Measurements from ENCODE around the gene CPNE4. TPM values are rescaled to one million over a fixed set of nuclear protein-coding genes. Genes with fewer than 3 reads are reported as not detected.

CPNE4 gene
- total RNA-seq, 1 experiment from 2014 or later: 1.9 TPM

- no peaks in the 10 kb centered on the region for H3K4me1 Mint-ChIP-seq
- H3K27ac ChIP-seq (ENCODE audit: insufficient read length, low read depth, low read length): no peak overlapping the region
- no peak overlapping the region for H3K18ac ChIP-seq (ENCODE audit: insufficient read length, low read depth, low read length)
- H3K23me2 ChIP-seq (ENCODE audit: insufficient read length, low read depth, low read length, poor library complexity, severe bottlenecking): no peaks in the 10 kb centered on the region
- WGBS (ENCODE audit: extremely low coverage, insufficient read length, low lambda C conversion rate): no CpG with 5 or more reads among the region's 1 CpG
- no peaks in the 10 kb centered on the region for H3K79me1 ChIP-seq (ENCODE audit: insufficient read depth, low read depth, low read length, poor library complexity, severe bottlenecking)
- no peak overlapping the region for H2BK5ac ChIP-seq (ENCODE audit: insufficient read length, low read length)
- no peak overlapping the region for H3K14ac ChIP-seq (ENCODE audit: insufficient read depth, low read length)
- H3K9me3 Mint-ChIP-seq: no peaks in the 10 kb centered on the region; a peak in 1 of 5 replicates
- no peak overlapping the region for H4K91ac ChIP-seq (ENCODE audit: insufficient read length, low read depth, low read length)
- no peak overlapping the region for H3K27ac Mint-ChIP-seq
- H3K9ac ChIP-seq (ENCODE audit: extremely low read depth, insufficient read length, low read length): no peak overlapping the region
- H3T11ph ChIP-seq (ENCODE audit: low read length): no peak overlapping the region
- H3K4me1 ChIP-seq (ENCODE audit: insufficient read depth, low read length): no peaks in the 10 kb centered on the region
- H3K56ac ChIP-seq (ENCODE audit: insufficient read length, low read depth, low read length): no peak overlapping the region
- TF ChIP-seq CTCF (conservative IDR thresholded peaks at IDR 0.05): no peak
- no peak overlapping the region for H2BK15ac ChIP-seq (ENCODE audit: low read depth, low read length)
- H3K4ac ChIP-seq (ENCODE audit: low read depth, low read length): no peak overlapping the region
- DNase-seq: no peak
- H3K23ac ChIP-seq (ENCODE audit: insufficient read length, low read depth, low read length): no peak overlapping the region
- no peaks in the 10 kb centered on the region for H3K9me3 ChIP-seq (ENCODE audit: control insufficient read depth, low read depth, low read length)
- no peak overlapping the region for H3K4me2 ChIP-seq (ENCODE audit: insufficient read depth, insufficient read length, low read length)
- H4K8ac ChIP-seq (replicated peaks; ENCODE audit: insufficient read length, low read depth, low read length): no peak overlapping the region
- no peak overlapping the region for H2BK12ac ChIP-seq (ENCODE audit: insufficient read length, low read depth, low read length)
- H3K36me3 Mint-ChIP-seq (ENCODE audit: insufficient read depth in 1 of 3, low read depth in 3 of 3): no peaks in the 10 kb centered on the region
- no peaks in the 10 kb centered on the region for H3K27me3 Mint-ChIP-seq (ENCODE audit: low read depth)
- H4K5ac ChIP-seq (ENCODE audit: insufficient read length, low read depth, low read length): no peak overlapping the region
- no peaks in the 10 kb centered on the region for H4K20me1 ChIP-seq (ENCODE audit: control insufficient read depth, insufficient read depth, insufficient read length)
- H2AFZ ChIP-seq (ENCODE audit: low read length): no peak overlapping the region
- H2BK120ac ChIP-seq (ENCODE audit: low read depth, low read length, poor library complexity, severe bottlenecking): no peak overlapping the region
- H3K79me2 ChIP-seq (ENCODE audit: insufficient read depth, low read length): no peaks in the 10 kb centered on the region
- H3K27me3 ChIP-seq (ENCODE audit: insufficient read depth, low read length): no peaks in the 10 kb centered on the region
- H3K4me3 Mint-ChIP-seq: no peak overlapping the region
- no peak overlapping the region for H2AK5ac ChIP-seq (ENCODE audit: insufficient read length, low read length)
- no peak overlapping the region for H2BK20ac ChIP-seq (ENCODE audit: low read depth, low read length, poor library complexity, severe bottlenecking)
Observed at GRCh38 chr3:131847966-131848510, 186.8 kb downstream of the CPNE4 start.
